A549 (cell line): ENCODE data around the gene OSGIN1. TPM values are rescaled to one million over a fixed set of nuclear protein-coding genes. Genes with fewer than 3 reads are reported as not detected.

Experiments used
- ATAC-seq, 2 experiments: fragments of 200-7000 bp in 1 of 2; fragments of >200 bp in 1 of 2; cut with Nextera tagmentation in 1 of 2; cut with Tn5 transposase in 1 of 2; 3 replicates each; pipeline versions ENCODE4 v1.8.0 to v1.9.1; 2018 to 2020; ENCODE audit warnings: mild to moderate bottlenecking in 1 of 2, moderate library complexity in 1 of 2
- CTCF ChIA-PET: fragments of 300-600 bp; sonication (Branson Sonifier 250); formaldehyde crosslinking; extraction: SDS; loops from one replicate; lab custom pipeline; 2021; ENCODE audit warnings: antibody characterized with exemption, inconsistent platforms; lab: Yijun Ruan, JAX
- POLR2A ChIA-PET: fragments of 350-600 bp; formaldehyde crosslinking; extraction: SDS; loops from one replicate; lab custom pipeline; 2021; ENCODE audit warnings: antibody characterized with exemption, inconsistent platforms; lab: Yijun Ruan, JAX
- DNase-seq, 2 experiments: peaks; one replicate each; pipeline versions ENCODE4 v3.0.0 to v3.0.0-alpha.2; 2011 to 2016; ENCODE audit warnings: low read depth in 1 of 2, low spot score in 1 of 2
- FAIRE-seq: peaks from 2 replicates; lab custom pipeline; 2011; peaks lifted over from hg19 to GRCh38; lab: Jason Lieb, UNC
- H3K27ac ChIP-seq, 2 experiments: fragments of >200 bp; sonication (Bioruptor Twin); formaldehyde crosslinking; 3 replicates each; pipeline ENCODE4 v1.5.1; 2016 to 2017
- H3K4me1 ChIP-seq: fragments of >200 bp; sonication (Bioruptor Twin); formaldehyde crosslinking; 3 replicates; pipeline ENCODE4 v1.6.1; 2016
- H3K4me2 ChIP-seq: fragments of >200 bp; sonication (Bioruptor Twin); formaldehyde crosslinking; 3 replicates; pipeline ENCODE4 v1.6.1; 2016
- H3K4me3 ChIP-seq: fragments of >200 bp; sonication (Bioruptor Twin); formaldehyde crosslinking; 3 replicates; pipeline ENCODE4 v1.5.1; 2016
- H3K9me3 ChIP-seq: fragments of >200 bp; sonication (Bioruptor Twin); formaldehyde crosslinking; 3 replicates; pipeline ENCODE4 v1.6.1; 2016
- CBX8 ChIP-seq: fragments of 200-600 bp; sonication (generic); IDR thresholded peaks from 2 replicates; pipeline ENCODE4 v1.6.1; 2016
- CEBPB ChIP-seq, 2 experiments: fragments of >200 bp in 1 of 2; sonication (Bioruptor Twin) in 1 of 2; formaldehyde crosslinking in 1 of 2; IDR thresholded peaks; 2 replicates each; pipeline ENCODE4 v1.6.1; 2012 to 2016
- E2F6 ChIP-seq: IDR thresholded peaks from 2 replicates; pipeline ENCODE4 v1.6.1; 2012; ENCODE audit warnings: low read depth, borderline replicate concordance
- EHF ChIP-seq: fragments of 250-450 bp; sonication (Bioruptor Pico); IDR thresholded peaks from 2 replicates; pipeline ENCODE4 v1.5.0; 2020; ENCODE audit warnings: mild to moderate bottlenecking
- FOSL2 ChIP-seq, 2 experiments: fragments of 450-650 bp in 1 of 2; fragments of >200 bp in 1 of 2; sonication (Bioruptor Twin) in 1 of 2; formaldehyde crosslinking; IDR thresholded peaks; 2 replicates each; pipeline versions ENCODE4 v1.5.0 to v1.6.1; 2016 to 2020; ENCODE audit warnings: mild to moderate bottlenecking in 1 of 2, moderate library complexity in 1 of 2
- FOXS1 ChIP-seq: fragments of 250-450 bp; sonication (Bioruptor Pico); IDR thresholded peaks from 2 replicates; pipeline ENCODE4 v1.5.0; 2020; ENCODE audit warnings: mild to moderate bottlenecking, moderate library complexity
- HES2 ChIP-seq: fragments of >200 bp; sonication (Bioruptor Twin); formaldehyde crosslinking; IDR thresholded peaks from 2 replicates; pipeline ENCODE4 v1.6.1; 2016
- HEYL ChIP-seq: fragments of 250-450 bp; sonication (Bioruptor Pico); IDR thresholded peaks from 2 replicates; pipeline ENCODE4 v1.8.0; 2021; ENCODE audit warnings: mild to moderate bottlenecking, moderate library complexity
- HMGXB4 ChIP-seq: fragments of 250-450 bp; sonication (Bioruptor Pico); IDR thresholded peaks from 2 replicates; pipeline ENCODE4 v1.5.0; 2021; ENCODE audit warnings: mild to moderate bottlenecking, moderate library complexity, borderline replicate concordance
- HOXA7 ChIP-seq: fragments of 250-450 bp; sonication (Bioruptor Pico); IDR thresholded peaks from 2 replicates; pipeline ENCODE4 v1.5.0; 2020; ENCODE audit warnings: mild to moderate bottlenecking, moderate library complexity
- HOXB13 ChIP-seq: fragments of 250-450 bp; sonication (Bioruptor Pico); IDR thresholded peaks from 2 replicates; pipeline ENCODE4 v1.5.0; 2020; ENCODE audit warnings: low read depth, mild to moderate bottlenecking, moderate library complexity
- JUNB ChIP-seq: fragments of >200 bp; sonication (Bioruptor Twin); formaldehyde crosslinking; IDR thresholded peaks from 2 replicates; pipeline ENCODE4 v1.6.1; 2016
- KDM1A ChIP-seq: fragments of 200-600 bp; sonication (generic); IDR thresholded peaks from 2 replicates; pipeline ENCODE4 v1.6.1; 2016; ENCODE audit warnings: low read depth, mild to moderate bottlenecking
- MAFK ChIP-seq: fragments of 450-650 bp; IDR thresholded peaks from 2 replicates; pipeline ENCODE4 v1.6.1; 2014; ENCODE audit not compliant: partially characterized antibody
- MAZ ChIP-seq: fragments of 150-350 bp; IDR thresholded peaks from 2 replicates; pipeline ENCODE4 v1.6.1; 2014; ENCODE audit warnings: antibody characterized with exemption, low read depth, low read length, borderline replicate concordance
- MYC ChIP-seq: IDR thresholded peaks from 2 replicates; pipeline ENCODE4 v1.6.1; 2012; ENCODE audit warnings: mild to moderate bottlenecking, inconsistent platforms, low read length, improper control_type of control experiment, borderline replicate concordance
- NPAS2 ChIP-seq: fragments of 250-450 bp; sonication (Bioruptor Pico); IDR thresholded peaks from 2 replicates; pipeline ENCODE4 v1.8.0; 2022; ENCODE audit warnings: mild to moderate bottlenecking, moderate library complexity, borderline replicate concordance
- RNF2 ChIP-seq: fragments of 200-600 bp; sonication (generic); IDR thresholded peaks from 2 replicates; pipeline ENCODE4 v1.6.1; 2016; ENCODE audit warnings: low read depth, mild to moderate bottlenecking, antibody characterized with exemption, moderate library complexity, borderline replicate concordance
- SREBF2 ChIP-seq: fragments of 450-650 bp; IDR thresholded peaks from 2 replicates; pipeline ENCODE4 v1.6.1; 2014; ENCODE audit warnings: mild to moderate bottlenecking, moderate library complexity
- TFCP2L1 ChIP-seq: fragments of 250-450 bp; sonication (Bioruptor Pico); IDR thresholded peaks from 2 replicates; pipeline ENCODE4 v1.5.0; 2021; ENCODE audit warnings: mild to moderate bottlenecking
- TP53 ChIP-seq: fragments of 250-450 bp; sonication (Bioruptor Pico); IDR thresholded peaks from 2 replicates; pipeline ENCODE4 v1.5.0; 2021; ENCODE audit warnings: mild to moderate bottlenecking, moderate library complexity
- USF2 ChIP-seq: fragments of 450-650 bp; IDR thresholded peaks from 2 replicates; pipeline ENCODE4 v1.6.1; 2014; ENCODE audit warnings: antibody characterized with exemption
- ZFP36 ChIP-seq: fragments of 450-650 bp; IDR thresholded peaks from 2 replicates; pipeline ENCODE4 v1.6.1; 2014; ENCODE audit warnings: borderline replicate concordance; ENCODE audit not compliant: partially characterized antibody
- ZSCAN20 ChIP-seq: fragments of 250-450 bp; sonication (Bioruptor Pico); IDR thresholded peaks from 2 replicates; pipeline ENCODE4 v1.8.0; 2022; ENCODE audit warnings: mild to moderate bottlenecking, moderate library complexity
- WGBS: methylation state at CpG from one replicate; pipeline ENCODE4 v1.1.6; 2017; ENCODE audit errors: missing lambda C conversion rate; 5-methylcytosine and 5-hydroxymethylcytosine counted together
- polyA plus RNA-seq, 4 experiments: library from polyadenylated mRNA; depleted of rRNA in 3 of 4; stranded (reverse); fragments of >200 nt; fragmentation: RNase III in 1 of 4; extraction: RNeasy Plus Mini Kit Qiagen cat#74134 plus additional on column Dnase treatment in 1 of 4; gene quantifications; 2 replicates in 3 of 4; 3 replicates in 1 of 4; pipeline ENCODE4 v1.2.3, GENCODE V29; 2011 to 2017

OSGIN1 gene
- polyA plus RNA-seq, 2 of the 4 experiments (the other 2 are of a cell fraction) = 25.9 to 37.6 TPM

- WGBS = 93% methylated on average over 8 of the region's 8 CpGs
- H3K4me1 ChIP-seq = peaks cover 18% of the 10 kb centered on the region
- no peak overlapping the region for H3K27ac ChIP-seq
- DNase-seq (no peak), ATAC-seq (no peak), FAIRE-seq (no peak)
- no peaks in the 10 kb centered on the region for H3K9me3 ChIP-seq
- POLR2A ChIA-PET = no interaction called here
- CTCF ChIA-PET = interaction anchor here (0.8 to 1.4 kb wide), 4 partner anchors 33 to 96 kb away, joined by 3 to 5 read pairs (median 4); no protein-coding TSS in a partner anchor
- H3K4me3 ChIP-seq = no peak overlapping the region
- no peak overlapping the region for H3K4me2 ChIP-seq
- TF ChIP-seq FOSL2 (IDR thresholded peaks at IDR 0.05) (no peak), FOSL2 (CRISPR knock-in tag; IDR thresholded peaks at IDR 0.05) (no peak), MAZ (no peak), HES2 (no peak), MYC (no peak), TFCP2L1 (CRISPR knock-in tag) (no peak), ZFP36 (no peak), HOXA7 (no peak)
These were observed 36.3 kb downstream of the OSGIN1 start for GRCh38 chr16:83989300-83989699.

GRCh38 chr16:83990492-83990891 lies 37.5 kb downstream of the OSGIN1 start:
- POLR2A ChIA-PET = no interaction called here

GRCh38 chr16:83992624-83993023 lies 39.6 kb downstream of the OSGIN1 start:
- no peak for ATAC-seq
- H3K4me2 ChIP-seq = no peak overlapping the region

More at GRCh38 chr16:83990492-83990891, 37.5 kb downstream of the OSGIN1 start:
- no peak overlapping the region for H3K4me3 ChIP-seq
- WGBS = 95% methylated on average over 11 of the region's 11 CpGs
- TF ChIP-seq E2F6 (no peak), USF2 (no peak), SREBF2 (no peak), ZSCAN20 (no peak), FOXS1 (CRISPR knock-in tag) (no peak), TFCP2L1 (CRISPR knock-in tag) (no peak), JUNB (no peak), HOXB13 (no peak), NPAS2 (no peak), EHF (CRISPR knock-in tag) (no peak), MAZ (no peak), KDM1A (no peak), CEBPB (IDR thresholded peaks at IDR 0.05) (no peak), TP53 (no peak)
- no peak overlapping the region for H3K27ac ChIP-seq
- no peaks in the 10 kb centered on the region for H3K9me3 ChIP-seq
- FAIRE-seq (no peak), DNase-seq (no peak), ATAC-seq (no peak)
- H3K4me2 ChIP-seq = no peak overlapping the region
- H3K4me1 ChIP-seq = peaks cover 19% of the 10 kb centered on the region
- CTCF ChIA-PET = interaction anchor here (1.3 kb wide), 1 partner anchor 19 kb away, joined by 4 read pairs; no protein-coding TSS in a partner anchor

More at GRCh38 chr16:83992624-83993023, 39.6 kb downstream of the OSGIN1 start:
- peaks cover 19% of the 10 kb centered on the region for H3K4me1 ChIP-seq
- H3K4me3 ChIP-seq = no peak overlapping the region
- FAIRE-seq = no peak
- ChIA-PET CTCF (interaction anchor here (1.4 to 2.1 kb wide), 6 partner anchors 11 to 73 kb away, joined by 4 to 9 read pairs (median 6); no protein-coding TSS in a partner anchor), POLR2A (no interaction called here)
- no peak for DNase-seq
- no peaks in the 10 kb centered on the region for H3K9me3 ChIP-seq
- WGBS = 92% methylated on average over 6 of the region's 6 CpGs
- TF ChIP-seq CBX8 (no peak), NPAS2 (no peak), RNF2 (no peak), MAFK (peak; percentile 40), HEYL (CRISPR knock-in tag) (no peak), HMGXB4 (CRISPR knock-in tag) (no peak)
- peak overlapping the region; percentile 22 to 87; a peak in 4 of 6 replicates for H3K27ac ChIP-seq
